Effector CD8-positive, alpha-beta T cell (primary cell): Measurements from ENCODE around the gene SDF4.

Experiments
- DNase-seq: peaks from one replicate; lab custom pipeline; 2025; lab: John Stamatoyannopoulos, UW

SDF4 gene

DNA sequence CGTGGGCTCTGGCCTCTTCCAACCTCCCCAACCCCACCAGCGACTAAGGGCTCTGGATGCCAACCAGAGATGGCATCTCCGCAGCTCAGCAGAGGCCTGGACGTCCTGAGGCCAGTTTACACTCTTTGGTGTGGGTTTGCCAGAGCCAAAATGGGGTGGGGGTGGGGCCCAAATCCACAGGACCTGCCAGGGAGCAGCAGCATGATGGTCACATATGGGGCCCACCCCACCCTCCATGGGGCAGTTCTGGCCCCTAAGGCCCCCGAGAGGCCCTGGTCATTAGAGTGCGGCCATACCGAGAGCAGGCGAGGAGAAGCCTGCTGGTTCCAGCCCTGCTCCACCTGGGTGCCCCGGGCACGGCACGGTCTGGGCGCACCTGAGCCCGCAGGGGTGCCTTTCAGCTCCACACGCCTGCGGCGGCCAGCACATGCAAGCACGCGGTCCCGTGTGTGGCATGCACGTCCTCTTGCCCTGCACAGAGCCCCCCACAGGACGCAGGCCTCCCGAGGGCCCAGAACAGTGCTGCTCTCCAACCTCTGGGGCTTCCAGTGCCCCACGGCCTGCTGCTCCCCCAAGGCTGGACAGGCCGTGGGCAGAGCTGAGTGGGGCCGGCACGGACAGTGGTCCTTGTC is 9.9 kb upstream of the SDF4 start:
- DNase-seq = no peak

- no peak for DNase-seq
Measured at GRCh38 chr1:1240822-1241587, 9.2 kb upstream of the SDF4 start.

DNA sequence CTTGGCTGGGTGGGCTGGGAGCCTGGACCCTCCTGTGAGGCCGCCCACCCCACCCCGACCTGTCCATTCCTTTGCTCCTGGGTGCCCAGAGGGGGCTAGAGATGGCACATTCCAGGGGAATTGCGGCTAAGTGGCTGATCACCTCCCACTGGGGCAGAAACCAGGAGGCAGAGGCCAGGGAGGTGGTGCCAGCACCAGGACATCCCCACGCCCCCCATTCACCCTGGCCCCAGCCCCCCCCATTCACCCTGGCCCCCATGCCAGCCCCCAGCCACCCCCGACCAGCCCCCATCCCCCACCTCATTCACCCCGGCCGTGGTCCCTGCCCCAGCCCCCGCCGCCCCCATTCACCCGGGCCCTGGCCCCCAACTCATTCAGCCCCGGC is 8.5 kb upstream of the SDF4 start:
- no peak for DNase-seq

DNA sequence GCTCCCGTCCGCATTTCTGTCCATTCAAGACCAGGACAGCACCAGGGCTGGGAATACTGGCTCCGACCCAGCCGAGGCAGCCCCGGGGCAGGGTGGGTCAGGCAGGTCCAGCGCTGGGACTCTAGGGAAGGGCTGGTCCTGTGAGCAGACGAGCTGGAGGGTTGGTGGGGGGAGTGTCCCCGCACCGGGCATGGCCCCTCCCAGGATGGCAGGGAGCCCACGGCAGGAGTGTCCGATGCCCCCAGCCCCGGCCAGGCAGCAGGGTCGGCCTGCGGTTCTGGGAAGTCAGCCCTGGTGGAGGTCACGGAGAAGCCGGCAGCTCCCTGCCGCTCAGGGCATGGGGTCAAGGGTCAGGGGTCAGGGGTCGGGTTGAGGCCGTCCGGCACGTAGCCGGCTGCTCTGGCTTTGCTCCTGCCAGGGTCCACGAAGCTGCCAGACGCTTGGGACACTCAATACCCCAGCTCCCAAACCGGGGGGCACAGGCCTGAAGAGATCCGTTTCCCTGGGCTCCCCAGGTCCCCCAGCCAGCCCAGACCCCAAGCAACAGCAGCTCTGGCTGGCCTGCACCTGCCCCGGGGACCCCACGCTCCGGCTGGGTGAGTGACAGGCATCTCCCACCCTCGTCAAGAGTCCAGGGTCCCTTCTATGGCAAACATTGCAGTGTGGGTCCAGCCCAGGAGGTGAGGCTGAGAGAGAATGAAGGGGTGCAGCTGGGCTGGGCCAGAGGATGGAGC is 8.0 kb upstream of the SDF4 start:
- DNase-seq = no peak

- no peak for DNase-seq
Measured at GRCh38 chr1:1239227-1239613, 7.4 kb upstream of the SDF4 start.

DNA sequence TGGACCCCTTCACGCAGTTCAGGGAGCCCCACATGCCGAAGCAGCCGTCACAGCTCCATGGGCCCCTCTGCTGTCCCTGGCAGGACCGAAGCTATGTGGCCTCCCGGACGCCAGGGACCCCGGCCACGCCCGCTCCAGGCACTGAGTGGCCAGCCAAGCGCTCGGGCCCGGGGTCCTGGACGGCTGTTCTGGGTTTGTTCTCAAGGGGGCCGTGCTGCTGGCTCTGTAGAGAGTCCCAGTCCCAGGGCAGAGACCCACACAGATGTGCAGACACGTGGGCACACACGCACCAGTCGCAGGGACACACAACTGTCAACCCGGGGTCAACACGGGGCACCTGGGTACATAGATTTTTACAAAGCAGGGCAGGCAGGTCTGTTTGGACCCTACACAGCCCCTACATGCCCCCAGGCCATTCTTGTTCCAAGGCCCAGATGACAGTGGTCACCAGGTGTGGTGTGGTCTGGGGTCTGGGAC is 6.9 kb upstream of the SDF4 start:
- no peak for DNase-seq

GRCh38 chr1:1237874-1238701 is 6.3 kb upstream of the SDF4 start:
- DNase-seq = no peak

DNA sequence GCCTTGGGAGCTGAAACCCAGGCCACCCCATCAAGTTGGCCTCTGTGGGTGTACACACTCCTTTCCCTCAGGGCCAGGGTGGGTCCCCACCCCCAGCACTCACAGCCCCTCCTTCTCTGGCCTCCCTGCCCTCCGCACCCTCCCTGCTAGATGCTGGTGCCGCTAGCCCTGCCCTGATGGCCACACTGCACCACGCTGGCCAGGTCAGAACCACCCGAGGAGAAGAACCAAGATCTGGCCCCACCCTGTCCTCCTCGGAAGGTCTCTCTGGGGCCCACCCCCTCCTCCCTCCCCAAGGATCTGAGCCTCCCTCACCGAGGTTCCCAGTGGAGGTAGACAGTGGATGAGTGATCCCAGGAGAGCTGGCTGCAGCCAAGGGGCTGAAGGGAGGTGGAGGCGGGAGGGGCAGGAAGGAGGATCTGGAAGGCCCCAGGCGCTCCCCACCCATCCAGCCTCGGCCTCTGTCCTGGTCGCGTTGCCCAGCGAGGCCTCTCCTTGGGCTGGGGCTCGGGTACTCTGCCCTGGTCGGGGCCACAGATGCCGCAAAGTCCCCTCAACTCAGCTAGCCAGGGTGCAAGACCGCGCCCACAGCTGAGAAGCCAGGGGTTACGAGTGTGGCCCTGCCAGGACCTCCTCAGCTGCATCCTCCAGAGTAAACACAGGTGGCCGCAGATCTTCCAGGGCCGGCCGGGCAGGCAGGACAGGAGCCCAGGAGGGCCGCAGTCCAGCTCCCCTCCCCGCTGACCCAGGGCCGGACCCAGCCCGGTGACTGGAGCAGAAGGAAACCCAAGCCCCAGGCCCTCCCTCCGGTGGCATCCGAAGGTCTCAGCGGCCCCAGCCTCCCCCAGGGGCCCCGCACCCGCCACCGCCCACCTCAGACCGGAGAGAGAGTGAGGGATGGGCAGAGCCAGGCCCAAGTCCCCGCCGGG is 5.4 kb upstream of the SDF4 start:
- DNase-seq = no peak

- DNase-seq = no peak
Measured at GRCh38 chr1:1236176-1236763, 4.5 kb upstream of the SDF4 start.

DNA sequence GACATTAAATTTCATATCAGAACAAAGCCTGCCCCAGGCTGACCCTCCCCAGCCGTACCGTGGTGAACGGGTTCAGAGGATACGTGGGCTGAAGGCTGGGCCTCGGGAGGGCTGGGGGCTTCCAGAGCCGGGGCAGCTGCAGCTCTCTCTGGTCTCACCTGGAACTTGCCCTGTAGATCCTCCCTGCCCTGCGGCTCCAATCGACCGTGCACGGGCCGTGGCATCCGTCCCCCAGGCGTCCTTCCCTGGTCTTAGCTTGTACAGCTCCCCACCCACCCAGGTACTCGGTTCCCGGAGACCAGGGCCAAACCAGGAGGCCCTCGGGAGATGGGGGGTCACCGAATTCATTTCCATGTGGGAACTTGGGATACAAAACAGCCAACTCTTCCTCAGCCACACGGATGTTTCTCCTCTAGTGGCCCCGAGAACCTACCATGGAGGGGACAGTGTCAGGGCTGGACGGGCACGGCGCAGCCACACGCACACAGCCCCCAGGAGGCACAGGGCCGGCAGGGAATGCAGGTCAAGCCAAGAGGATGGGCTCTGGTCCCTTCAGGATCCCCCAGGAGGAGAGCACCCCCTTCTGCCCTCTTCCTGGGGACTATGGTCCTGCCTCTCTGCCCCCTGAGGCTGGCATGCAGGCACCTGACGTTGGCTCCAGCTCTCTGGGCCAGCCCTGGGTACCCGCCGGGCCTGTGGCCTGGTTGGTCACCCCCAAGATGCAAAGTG is 3.4 kb upstream of the SDF4 start:
- DNase-seq = no peak

DNA sequence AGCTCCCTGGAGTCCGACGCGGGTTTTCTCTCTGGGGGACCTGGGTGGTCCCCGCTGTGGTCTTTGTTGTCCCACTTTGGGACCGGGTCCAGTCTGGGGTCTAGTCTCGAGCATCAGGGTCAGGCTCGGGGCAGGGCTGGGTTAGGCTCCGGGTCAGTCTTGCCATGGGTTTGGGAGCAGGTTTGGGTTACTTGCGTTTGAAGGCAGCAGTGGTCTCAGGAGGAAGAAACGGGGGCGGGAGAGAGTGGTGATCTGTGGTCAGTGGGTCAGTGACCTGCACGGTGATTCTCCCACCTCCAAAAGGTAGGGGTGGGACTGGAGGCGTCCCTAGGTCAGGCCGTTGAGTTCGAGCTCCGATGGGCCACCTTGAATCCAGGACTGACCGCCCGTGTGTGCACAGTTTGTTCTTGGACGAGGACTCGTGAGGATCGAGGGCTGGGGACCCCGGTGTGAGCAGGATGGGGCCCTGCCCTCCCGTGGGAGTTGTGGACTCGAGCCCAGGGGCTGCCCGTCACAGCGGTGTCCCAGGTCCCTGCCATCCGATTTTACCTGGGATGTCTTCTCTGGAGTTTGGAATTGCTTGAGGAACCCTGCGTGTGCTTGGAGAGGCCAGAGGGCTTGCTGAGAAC is 2.5 kb upstream of the SDF4 start:
- DNase-seq = no peak

GRCh38 chr1:1233567-1233892 is 1.7 kb upstream of the SDF4 start:
- no peak for DNase-seq

DNA sequence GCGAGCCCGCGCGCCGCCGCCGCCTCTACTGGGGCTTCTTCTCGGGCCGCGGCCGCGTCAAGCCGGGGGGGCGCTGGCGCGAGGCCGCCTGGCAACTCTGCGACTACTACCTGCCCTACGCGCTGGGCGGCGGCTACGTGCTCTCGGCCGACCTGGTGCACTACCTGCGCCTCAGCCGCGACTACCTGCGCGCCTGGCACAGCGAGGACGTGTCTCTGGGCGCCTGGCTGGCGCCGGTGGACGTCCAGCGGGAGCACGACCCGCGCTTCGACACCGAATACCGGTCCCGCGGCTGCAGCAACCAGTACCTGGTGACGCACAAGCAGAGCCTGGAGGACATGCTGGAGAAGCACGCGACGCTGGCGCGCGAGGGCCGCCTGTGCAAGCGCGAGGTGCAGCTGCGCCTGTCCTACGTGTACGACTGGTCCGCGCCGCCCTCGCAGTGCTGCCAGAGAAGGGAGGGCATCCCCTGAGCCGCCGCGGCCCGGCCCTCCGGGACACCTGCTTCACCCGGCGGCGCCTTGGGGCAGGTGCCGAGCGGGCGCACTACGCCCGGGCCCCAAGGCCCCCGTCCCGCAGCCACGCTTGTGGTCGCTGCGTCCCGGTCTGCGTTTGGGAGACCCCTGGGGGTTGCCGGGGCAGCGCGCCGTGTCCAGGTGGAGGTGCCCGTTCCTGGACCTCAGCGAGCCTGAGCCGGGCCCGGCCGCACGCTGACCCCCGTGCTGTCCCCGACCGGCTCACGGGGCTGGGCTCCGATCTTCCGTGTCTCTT is 1.2 kb upstream of the SDF4 start:
- no peak for DNase-seq

- no peak for DNase-seq
Measured at GRCh38 chr1:1232208-1232795, 501 bp upstream of the SDF4 start, which contains the start of gene B3GALT6. B3GALT6 (plus strand) TSS chr1:1232237; CDS start chr1:1232279, 42 bp downstream.

DNA sequence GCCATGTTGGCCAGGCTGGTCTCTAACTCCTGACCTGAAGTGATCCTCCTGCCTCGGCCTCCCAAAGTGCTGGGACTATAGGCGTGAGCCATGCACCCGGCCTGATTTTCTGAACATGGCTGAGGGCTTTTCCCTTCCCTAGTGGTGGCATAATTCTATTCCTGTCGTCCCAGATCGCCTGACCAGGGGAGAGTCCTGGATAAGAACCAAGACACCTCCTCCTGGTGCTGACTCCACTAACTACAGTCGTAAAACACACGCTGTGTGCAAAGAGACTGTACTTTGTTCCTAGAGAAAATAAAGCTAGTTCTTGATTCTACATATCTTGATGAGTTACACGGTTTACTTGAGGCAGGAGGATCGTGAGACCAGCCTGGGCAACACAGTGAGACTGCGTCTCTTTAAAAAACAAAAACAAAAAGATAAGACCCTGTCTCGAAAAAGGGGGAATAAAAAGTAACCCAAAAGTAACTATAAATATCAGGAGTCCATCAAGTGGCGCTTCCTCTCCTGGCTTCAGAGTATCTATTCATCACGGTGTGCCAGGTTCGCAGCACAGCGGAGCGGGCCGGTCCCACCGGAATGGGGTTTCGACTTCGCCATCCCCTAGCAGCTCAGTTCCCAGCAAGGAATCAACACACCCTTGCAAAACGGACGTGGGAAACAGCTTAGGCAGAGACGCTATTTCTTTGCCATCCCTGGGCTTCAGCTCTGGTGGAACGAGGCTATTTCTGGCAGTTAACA is 973 bp downstream of the SDF4 start:
- DNase-seq = no peak

GRCh38 chr1:1229770-1230169 is 2.0 kb downstream of the SDF4 start:
- no peak for DNase-seq

DNA sequence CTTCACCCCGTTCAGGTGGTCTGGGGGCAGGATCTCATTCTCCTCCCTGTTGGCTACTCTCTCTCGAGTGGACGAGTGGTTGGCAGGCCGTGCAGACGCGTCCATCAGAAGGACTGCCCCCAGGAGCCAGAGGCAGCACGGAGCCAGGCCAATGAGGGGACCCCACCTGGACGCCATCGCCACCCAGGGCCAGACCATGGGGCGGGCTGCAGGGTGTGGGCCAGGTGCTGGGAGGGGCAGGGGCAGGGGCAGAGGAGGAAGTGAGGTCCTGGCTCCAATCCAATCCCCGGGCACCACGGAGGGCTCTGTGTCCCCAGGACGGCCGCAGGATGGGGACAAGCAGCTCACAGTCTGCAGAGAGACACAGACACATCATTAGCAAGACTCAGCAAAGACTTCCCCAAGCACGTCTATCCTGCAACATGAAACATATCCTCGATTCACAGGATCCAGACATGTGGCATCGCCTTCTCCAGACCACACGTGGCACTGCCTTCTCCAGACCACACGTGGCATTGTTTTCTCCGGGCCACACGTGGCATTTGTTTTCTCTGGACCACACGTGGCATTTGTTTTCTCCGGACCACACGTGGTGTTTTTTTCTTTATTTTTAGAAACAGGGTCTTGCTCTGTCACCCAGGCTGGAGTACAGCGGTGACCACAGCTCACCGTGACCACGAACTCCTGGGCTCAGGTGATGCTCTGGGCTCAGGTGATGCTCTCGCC is 3.0 kb downstream of the SDF4 start:
- no peak for DNase-seq
